Panc1 (cell line): ENCODE results near the gene PIK3AP1. TPM values are rescaled to one million over a fixed set of nuclear protein-coding genes. Genes with fewer than 3 reads are reported as not detected.

ENCODE experiments used
- ATAC-seq: fragments of 200-7000 bp; cut with Tn5 transposase; 2 replicates; pipeline ENCODE4 v1.9.1; 2020; ENCODE audit warnings: mild to moderate bottlenecking, moderate library complexity
- BruUV-seq: library from RNA; stranded (reverse); fragments of 400-500 nt; replicated peaks from 2 replicates; lab custom pipeline; 2021; lab: Mats Ljungman, UMichigan
- CTCF ChIA-PET: fragments of 300-600 bp; sonication (Branson Sonifier 250); formaldehyde crosslinking; loops from one replicate; lab custom pipeline; 2022; ENCODE audit warnings: antibody characterized with exemption; lab: Charles Lee
- POLR2A ChIA-PET: fragments of 300-600 bp; sonication (Branson Sonifier 250); formaldehyde crosslinking; loops from one replicate; lab custom pipeline; 2022; ENCODE audit warnings: antibody characterized with exemption; lab: Charles Lee
- DNase-seq: peaks from one replicate; pipeline ENCODE4 v3.0.0-alpha.2; 2010; ENCODE audit warnings: low read depth, low spot score
- H3K27ac ChIP-seq: 2 replicates; pipeline ENCODE4 v1.5.1; 2011; ENCODE audit warnings: mild to moderate bottlenecking, low read length, inconsistent platforms
- H3K27me3 ChIP-seq: fragments of 200-500 bp; sonication (Bioruptor generic); 2 replicates; pipeline ENCODE4 v1.6.0; 2014; ENCODE audit warnings: low read length, inconsistent platforms; ENCODE audit not compliant: control insufficient read depth, insufficient read depth
- H3K36me3 ChIP-seq: fragments of 200-500 bp; sonication (Bioruptor generic); 2 replicates; pipeline ENCODE4 v1.5.1; 2014; ENCODE audit warnings: inconsistent platforms, mild to moderate bottlenecking, low read length, moderate library complexity; ENCODE audit not compliant: control insufficient read depth, insufficient read depth
- H3K4me1 ChIP-seq: 2 replicates; pipeline ENCODE4 v1.5.1; 2011; ENCODE audit warnings: inconsistent platforms, mild to moderate bottlenecking, low read length, moderate library complexity; ENCODE audit not compliant: control insufficient read depth, insufficient read depth
- H3K4me3 ChIP-seq, 2 experiments: 2 replicates each; pipeline ENCODE4 v1.5.1; 2011 to 2012; ENCODE audit warnings: low read depth in 2 of 2, low read length in 2 of 2, mild to moderate bottlenecking in 2 of 2, inconsistent platforms in 1 of 2, moderate library complexity in 1 of 2
- H3K9me3 ChIP-seq: fragments of 200-500 bp; sonication (Bioruptor generic); 2 replicates; pipeline ENCODE4 v1.5.1; 2014; ENCODE audit warnings: low read depth, mild to moderate bottlenecking, inconsistent platforms, low read length, moderate library complexity; ENCODE audit not compliant: control insufficient read depth, insufficient read depth
- CTCF ChIP-seq: fragments of 450-650 bp; IDR thresholded peaks from 2 replicates; pipeline ENCODE4 v1.5.1; 2017; ENCODE audit warnings: mild to moderate bottlenecking
- POLR2AphosphoS5 ChIP-seq: IDR thresholded peaks from 2 replicates; pipeline ENCODE4 v1.6.1; 2012; ENCODE audit warnings: mild to moderate bottlenecking, low read depth, low read length, moderate library complexity
- REST ChIP-seq, 2 experiments: IDR thresholded peaks; 2 replicates each; pipeline ENCODE4 v1.6.1; 2011 to 2012; ENCODE audit warnings: low read depth in 2 of 2, control low read depth in 1 of 2, low read length in 1 of 2, mild to moderate bottlenecking in 1 of 2, moderate library complexity in 1 of 2; ENCODE audit not compliant: insufficient read depth in 1 of 2
- SIN3A ChIP-seq: IDR thresholded peaks from 2 replicates; pipeline ENCODE4 v1.6.1; 2012; ENCODE audit warnings: low read depth, mild to moderate bottlenecking, low read length, moderate library complexity, borderline replicate concordance; ENCODE audit not compliant: insufficient read depth
- TCF7L2 ChIP-seq: IDR thresholded peaks from 2 replicates; pipeline ENCODE4 v1.6.1; 2011; ENCODE audit warnings: mild to moderate bottlenecking, low read depth, low read length, inconsistent platforms
- in situ Hi-C: cut with HindIII; loops from 2 replicates; pipeline ENCODE4 v1.10.0; 2016; ENCODE audit warnings: low sequenced_read_pairs, low pct_unique_long_range_greater_than_20kb
- intact Hi-C: fragments of 100-400 bp; cut with micrococcal nuclease; formaldehyde crosslinking; loops from one replicate; pipeline ENCODE4 v1.10.0; 2022; ENCODE audit not compliant: unreplicated experiment
- total RNA-seq: library from RNA; stranded (reverse); gene quantifications from one replicate; pipeline ENCODE4 v1.2.1, GENCODE V29; 2021; ENCODE audit not compliant: unreplicated experiment

PIK3AP1 gene
- total RNA-seq, 1 experiment from 2014 or later = 2.6 TPM

GRCh38 chr10:96673318-96674099 lies 46.8 kb downstream of the PIK3AP1 start:
- no peaks in the 10 kb centered on the region for H3K9me3 ChIP-seq
- CTCF ChIA-PET = interaction anchor here (0.7 kb wide), 1 partner anchor 9 kb away, joined by 3 read pairs; no protein-coding TSS in a partner anchor
- H3K27ac ChIP-seq = peak overlapping the region; percentile 11; the same call in 1 of the 2 replicates
- ATAC-seq (peak; percentile 47; the same call in 1 of the 2 replicates), DNase-seq (no peak)
- POLR2A ChIA-PET = interaction anchor here (0.6 to 0.7 kb wide), 3 partner anchors 98 to 409 kb away, joined by 3 read pairs; no protein-coding TSS in a partner anchor
- no peaks in the 10 kb centered on the region for H3K27me3 ChIP-seq
- peak overlapping the region in 1 of 2 experiments; percentile 0; a peak in 1 of 4 replicates for H3K4me3 ChIP-seq
- H3K36me3 ChIP-seq = no peaks in the 10 kb centered on the region
- TF ChIP-seq TCF7L2 (no peak), POLR2AphosphoS5 (no peak), SIN3A (no peak), CTCF (no peak), REST (IDR thresholded peaks at IDR 0.05; ENCODE audit: insufficient read depth in 1 of 2, low read depth in 2 of 2, low read length in 1 of 2) (no peak)
- intact Hi-C loops = no loop called here
- no TSS peak for BruUV-seq
- in situ Hi-C loops = no loop called here
- H3K4me1 ChIP-seq = peaks cover 23% of the 10 kb centered on the region

- POLR2A ChIA-PET = no interaction called here
- BruUV-seq = no TSS peak
- intact Hi-C loops = no loop called here
Measured at GRCh38 chr10:96672481-96673175, 47.7 kb downstream of the PIK3AP1 start.

More at GRCh38 chr10:96672481-96673175, 47.7 kb downstream of the PIK3AP1 start:
- TF ChIP-seq POLR2AphosphoS5 (no peak), SIN3A (no peak), REST (IDR thresholded peaks at IDR 0.05; ENCODE audit: insufficient read depth in 1 of 2, low read depth in 2 of 2, low read length in 1 of 2) (no peak), TCF7L2 (no peak), CTCF (no peak)
- CTCF ChIA-PET = interaction anchor here (0.6 to 0.7 kb wide), 2 partner anchors 8 to 443 kb away, joined by 3 to 5 read pairs; no protein-coding TSS in a partner anchor
- no peak overlapping the region for H3K27ac ChIP-seq
- H3K27me3 ChIP-seq = no peaks in the 10 kb centered on the region
- no peaks in the 10 kb centered on the region for H3K36me3 ChIP-seq
- H3K4me3 ChIP-seq = no peak overlapping the region
- in situ Hi-C loops = no loop called here
- H3K4me1 ChIP-seq = peaks cover 23% of the 10 kb centered on the region
- ATAC-seq (no peak), DNase-seq (no peak)
- no peaks in the 10 kb centered on the region for H3K9me3 ChIP-seq
